GM18499 (cell line): Measurements from ENCODE around the gene RBPJ.

Experiments used
- ATAC-seq: cut with Tn5 transposase; IDR thresholded peaks from one replicate; pipeline ENCODE4 v1.9.1; 2021; ENCODE audit warnings: moderate number of reproducible peaks; ENCODE audit not compliant: insufficient read depth, unreplicated experiment

RBPJ gene

GRCh38 chr4:26476545-26476944 is 155.7 kb downstream of the RBPJ start:
- no peak for ATAC-seq

- ATAC-seq = no peak
Measured at GRCh38 chr4:26478330-26478729, 157.5 kb downstream of the RBPJ start.

- ATAC-seq = no peak
Measured at GRCh38 chr4:26482508-26483462, 162.0 kb downstream of the RBPJ start.

GRCh38 chr4:26484032-26484515 is 163.3 kb downstream of the RBPJ start:
- no peak for ATAC-seq

GRCh38 chr4:26484516-26484915 is 163.7 kb downstream of the RBPJ start:
- no peak for ATAC-seq
